GM04504 (cell line): ENCODE measurements around the gene CT45A7.
"Not testable (repeated sequence)": the region's sequence is repeated elsewhere in the genome, so short reads cannot be mapped to it uniquely, and the experiment has no call there.

Experiments
- DNase-seq: peaks from one replicate; pipeline ENCODE4 v3.0.0-alpha.2; 2012; ENCODE audit warnings: low read depth

The CT45A7 gene, protein sequence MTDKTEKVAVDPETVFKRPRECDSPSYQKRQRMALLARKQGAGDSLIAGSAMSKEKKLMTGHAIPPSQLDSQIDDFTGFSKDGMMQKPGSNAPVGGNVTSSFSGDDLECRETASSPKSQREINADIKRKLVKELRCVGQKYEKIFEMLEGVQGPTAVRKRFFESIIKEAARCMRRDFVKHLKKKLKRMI

DNA sequence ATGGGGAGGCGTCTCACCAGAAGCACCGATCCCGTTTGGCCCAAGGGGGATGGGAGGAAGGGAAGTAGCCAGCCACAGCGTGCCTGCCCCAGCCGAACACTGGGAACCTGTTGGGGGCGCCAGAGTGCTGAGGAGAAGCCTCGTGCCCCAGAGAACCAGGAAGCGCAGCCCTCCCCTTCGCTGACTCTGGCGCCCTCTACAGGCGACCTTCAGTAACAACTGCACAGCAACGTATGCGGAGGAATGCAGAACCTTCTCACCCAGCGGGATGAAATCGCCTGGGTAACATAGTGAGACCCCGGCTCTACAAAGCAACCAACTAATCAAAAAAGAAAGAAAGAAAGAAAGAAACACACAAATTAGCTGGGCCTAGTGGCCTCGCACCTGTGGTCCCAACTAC lies at the start of gene CT45A7:
TSS of gene CT45A7 (minus strand) at position 101 of the 400 bp plus-strand sequence. CDS start 3,747 bp downstream, outside the sequence.
- DNase-seq, result not testable (repeated sequence)

DNA sequence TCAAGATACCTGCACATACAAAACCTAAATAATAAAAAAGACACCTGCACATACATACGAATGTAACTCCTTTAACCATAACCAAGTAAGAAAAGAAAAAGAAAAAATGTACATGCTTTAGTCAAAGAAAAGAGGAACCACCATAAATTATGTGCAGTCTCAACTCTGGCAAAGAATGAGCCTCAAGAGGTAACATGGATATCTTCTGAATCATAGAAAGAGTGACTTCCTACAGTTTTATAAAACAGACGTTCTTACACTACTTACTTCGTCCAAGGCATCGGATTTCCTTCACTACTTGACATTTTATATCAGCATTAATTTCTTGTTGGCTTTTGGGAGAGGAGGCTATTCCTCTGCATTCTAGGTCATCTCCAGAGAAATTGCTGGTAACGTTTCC lies 45.7 kb upstream of the CT45A7 start:
- DNase-seq, result not testable (repeated sequence)

DNA sequence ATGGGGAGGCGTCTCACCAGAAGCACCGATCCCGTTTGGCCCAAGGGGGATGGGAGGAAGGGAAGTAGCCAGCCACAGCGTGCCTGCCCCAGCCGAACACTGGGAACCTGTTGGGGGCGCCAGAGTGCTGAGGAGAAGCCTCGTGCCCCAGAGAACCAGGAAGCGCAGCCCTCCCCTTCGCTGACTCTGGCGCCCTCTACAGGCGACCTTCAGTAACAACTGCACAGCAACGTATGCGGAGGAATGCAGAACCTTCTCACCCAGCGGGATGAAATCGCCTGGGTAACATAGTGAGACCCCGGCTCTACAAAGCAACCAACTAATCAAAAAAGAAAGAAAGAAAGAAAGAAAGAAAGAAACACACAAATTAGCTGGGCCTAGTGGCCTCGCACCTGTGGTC lies 34.6 kb upstream of the CT45A7 start, which contains the start of gene CT45A9:
TSS of gene CT45A9 (minus strand) at position 101 of the 400 bp plus-strand sequence. CDS start 3,751 bp downstream, outside the sequence.
- not testable (repeated sequence) for DNase-seq

DNA sequence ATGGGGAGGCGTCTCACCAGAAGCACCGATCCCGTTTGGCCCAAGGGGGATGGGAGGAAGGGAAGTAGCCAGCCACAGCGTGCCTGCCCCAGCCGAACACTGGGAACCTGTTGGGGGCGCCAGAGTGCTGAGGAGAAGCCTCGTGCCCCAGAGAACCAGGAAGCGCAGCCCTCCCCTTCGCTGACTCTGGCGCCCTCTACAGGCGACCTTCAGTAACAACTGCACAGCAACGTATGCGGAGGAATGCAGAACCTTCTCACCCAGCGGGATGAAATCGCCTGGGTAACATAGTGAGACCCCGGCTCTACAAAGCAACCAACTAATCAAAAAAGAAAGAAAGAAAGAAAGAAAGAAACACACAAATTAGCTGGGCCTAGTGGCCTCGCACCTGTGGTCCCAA lies 17.4 kb upstream of the CT45A7 start, which contains the start of gene CT45A8:
TSS of gene CT45A8 (minus strand) at position 101 of the 400 bp plus-strand sequence. CDS start 3,755 bp downstream, outside the sequence.
- not testable (repeated sequence) for DNase-seq

DNA sequence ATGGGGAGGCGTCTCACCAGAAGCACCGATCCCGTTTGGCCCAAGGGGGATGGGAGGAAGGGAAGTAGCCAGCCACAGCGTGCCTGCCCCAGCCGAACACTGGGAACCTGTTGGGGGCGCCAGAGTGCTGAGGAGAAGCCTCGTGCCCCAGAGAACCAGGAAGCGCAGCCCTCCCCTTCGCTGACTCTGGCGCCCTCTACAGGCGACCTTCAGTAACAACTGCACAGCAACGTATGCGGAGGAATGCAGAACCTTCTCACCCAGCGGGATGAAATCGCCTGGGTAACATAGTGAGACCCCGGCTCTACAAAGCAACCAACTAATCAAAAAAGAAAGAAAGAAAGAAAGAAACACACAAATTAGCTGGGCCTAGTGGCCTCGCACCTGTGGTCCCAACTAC lies 17.2 kb downstream of the CT45A7 start, which contains the start of gene CT45A2:
TSS of gene CT45A2 (minus strand) at position 101 of the 400 bp plus-strand sequence. CDS start 3,747 bp downstream, outside the sequence.
- not testable (repeated sequence) for DNase-seq

DNA sequence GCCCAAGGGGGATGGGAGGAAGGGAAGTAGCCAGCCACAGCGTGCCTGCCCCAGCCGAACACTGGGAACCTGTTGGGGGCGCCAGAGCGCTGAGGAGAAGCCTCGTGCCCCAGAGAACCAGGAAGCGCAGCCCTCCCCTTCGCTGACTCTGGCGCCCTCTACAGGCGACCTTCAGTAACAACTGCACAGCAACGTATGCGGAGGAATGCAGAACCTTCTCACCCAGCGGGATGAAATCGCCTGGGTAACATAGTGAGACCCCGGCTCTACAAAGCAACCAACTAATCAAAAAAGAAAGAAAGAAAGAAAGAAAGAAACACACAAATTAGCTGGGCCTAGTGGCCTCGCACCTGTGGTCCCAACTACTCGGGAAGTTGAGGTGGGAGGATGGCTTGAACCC lies 34.4 kb downstream of the CT45A7 start, which contains the start of gene CT45A6:
TSS of gene CT45A6 (minus strand) at position 101 of the 400 bp plus-strand sequence. CDS start 3,794 bp downstream, outside the sequence.
- not testable (repeated sequence) for DNase-seq

DNA sequence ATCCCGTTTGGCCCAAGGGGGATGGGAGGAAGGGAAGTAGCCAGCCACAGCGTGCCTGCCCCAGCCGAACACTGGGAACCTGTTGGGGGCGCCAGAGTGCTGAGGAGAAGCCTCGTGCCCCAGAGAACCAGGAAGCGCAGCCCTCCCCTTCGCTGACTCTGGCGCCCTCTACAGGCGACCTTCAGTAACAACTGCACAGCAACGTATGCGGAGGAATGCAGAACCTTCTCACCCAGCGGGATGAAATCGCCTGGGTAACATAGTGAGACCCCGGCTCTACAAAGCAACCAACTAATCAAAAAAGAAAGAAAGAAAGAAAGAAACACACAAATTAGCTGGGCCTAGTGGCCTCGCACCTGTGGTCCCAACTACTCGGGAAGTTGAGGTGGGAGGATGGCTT lies 51.7 kb downstream of the CT45A7 start, which contains the start of gene CT45A5:
TSS of gene CT45A5 (minus strand) at position 101 of the 400 bp plus-strand sequence. CDS start 3,774 bp downstream, outside the sequence.
- not testable (repeated sequence) for DNase-seq
